A673 (cell line): ENCODE results near the gene INMT. TPM values are rescaled to one million over a fixed set of nuclear protein-coding genes. Genes with fewer than 3 reads are reported as not detected.

ENCODE experiments used
- BruUV-seq: library from RNA; stranded (reverse); fragments of 400-500 nt; replicated peaks from 2 replicates; lab custom pipeline; 2021; lab: Mats Ljungman, UMichigan
- CTCF ChIA-PET: fragments of 300-600 bp; sonication (Branson Sonifier 250); formaldehyde crosslinking; loops from one replicate; lab custom pipeline; 2022; ENCODE audit warnings: antibody characterized with exemption; lab: Charles Lee
- POLR2A ChIA-PET: fragments of 300-600 bp; sonication (Branson Sonifier 250); formaldehyde crosslinking; loops from one replicate; lab custom pipeline; 2022; ENCODE audit warnings: antibody characterized with exemption; ENCODE audit not compliant: low non-redundant PET; lab: Charles Lee
- DNase-seq: peaks from one replicate; pipeline ENCODE4 v3.0.0-alpha.2; 2015; ENCODE audit warnings: low spot score
- H3K27ac ChIP-seq: fragments of 200-600 bp; sonication (generic); 2 replicates; pipeline ENCODE4 v1.5.1; 2016; ENCODE audit warnings: mixed run types, low read depth, mild to moderate bottlenecking, mixed read lengths, antibody characterized with exemption, low read length; ENCODE audit not compliant: poor library complexity, severe bottlenecking
- H3K27me3 ChIP-seq: fragments of 200-600 bp; sonication (generic); replicated peaks from 2 replicates; pipeline ENCODE4 v1.6.1; 2017; ENCODE audit warnings: mixed run types, low read depth, mild to moderate bottlenecking, mixed read lengths, antibody characterized with exemption, low read length; ENCODE audit not compliant: insufficient read depth, poor library complexity
- H3K36me3 ChIP-seq: fragments of 200-600 bp; sonication (generic); 2 replicates; pipeline ENCODE4 v1.6.1; 2016; ENCODE audit warnings: mixed run types, mild to moderate bottlenecking, mixed read lengths, antibody characterized with exemption, low read length; ENCODE audit not compliant: insufficient read depth, poor library complexity, severe bottlenecking
- H3K4me1 ChIP-seq: fragments of 200-600 bp; sonication (generic); 2 replicates; pipeline ENCODE4 v1.6.1; 2017; ENCODE audit warnings: mixed run types, mild to moderate bottlenecking, mixed read lengths, antibody characterized with exemption, low read length; ENCODE audit not compliant: insufficient read depth, poor library complexity, severe bottlenecking
- H3K4me3 ChIP-seq: fragments of 200-600 bp; sonication (generic); 2 replicates; pipeline ENCODE4 v1.5.1; 2016; ENCODE audit warnings: low read depth, mixed run types, mild to moderate bottlenecking, mixed read lengths, low read length; ENCODE audit not compliant: poor library complexity, severe bottlenecking
- H3K9me3 ChIP-seq: fragments of 200-600 bp; sonication (generic); 2 replicates; pipeline ENCODE4 v1.6.1; 2016; ENCODE audit warnings: mixed run types, low read depth, mild to moderate bottlenecking, mixed read lengths, antibody characterized with exemption, low read length; ENCODE audit not compliant: poor library complexity, severe bottlenecking
- EZH2 ChIP-seq: fragments of 200-600 bp; sonication (generic); IDR thresholded peaks from 2 replicates; pipeline ENCODE4 v1.6.1; 2017; ENCODE audit warnings: borderline replicate concordance, low read depth, mild to moderate bottlenecking, mixed read lengths, antibody characterized with exemption, low read length; ENCODE audit not compliant: poor library complexity, severe bottlenecking
- intact Hi-C: fragments of 100-400 bp; cut with micrococcal nuclease; formaldehyde crosslinking; loops from one replicate; pipeline ENCODE4 v1.10.0; 2022; ENCODE audit not compliant: unreplicated experiment
- total RNA-seq: library from RNA; stranded (reverse); gene quantifications from 2 replicates; pipeline ENCODE4 v1.2.3, GENCODE V29; 2021
- TF ChIP-seq, protein P1 (sequence below): fragments of 300-800, 200-600 bp; sonication (generic); conservative IDR thresholded peaks from 2 replicates; pipeline ENCODE4 v1.5.1; 2017; ENCODE audit warnings: low read depth, mild to moderate bottlenecking, antibody characterized with exemption, low read length, moderate library complexity, mixed read lengths

Gene INMT
- total RNA-seq, 1 experiment from 2014 or later: 0.17 TPM

DNA sequence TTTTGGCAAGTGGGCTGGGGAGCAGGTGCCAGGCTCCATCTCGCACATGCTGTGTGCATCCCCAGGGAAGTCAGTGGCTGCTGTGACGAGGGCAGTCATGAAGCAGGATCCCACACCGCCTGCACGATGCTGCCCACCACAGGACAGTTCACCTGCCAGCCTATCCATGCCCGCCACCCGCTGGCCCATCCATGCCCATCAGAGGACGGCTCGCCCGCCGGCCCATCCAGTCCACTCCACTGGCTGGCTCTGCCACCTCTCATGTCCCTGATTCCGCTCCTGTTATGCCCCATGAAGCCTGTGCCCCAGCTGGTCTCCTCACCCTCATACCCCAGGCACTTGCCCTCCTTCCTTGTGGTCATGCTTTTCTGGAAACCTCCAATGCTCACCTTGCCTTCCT is 18.2 kb upstream of the INMT start:
- Histone ChIP-seq H3K36me3 (no peaks in the 10 kb centered on the region), H3K27me3 (peaks cover 4% of the 10 kb centered on the region), H3K9me3 (no peaks in the 10 kb centered on the region), H3K27ac (no peak overlapping the region), H3K4me3 (no peak overlapping the region), H3K4me1 (no peaks in the 10 kb centered on the region)
- no peak for DNase-seq
- ChIA-PET CTCF (no interaction called here), POLR2A (no interaction called here)
- TF ChIP-seq, protein P1, sequence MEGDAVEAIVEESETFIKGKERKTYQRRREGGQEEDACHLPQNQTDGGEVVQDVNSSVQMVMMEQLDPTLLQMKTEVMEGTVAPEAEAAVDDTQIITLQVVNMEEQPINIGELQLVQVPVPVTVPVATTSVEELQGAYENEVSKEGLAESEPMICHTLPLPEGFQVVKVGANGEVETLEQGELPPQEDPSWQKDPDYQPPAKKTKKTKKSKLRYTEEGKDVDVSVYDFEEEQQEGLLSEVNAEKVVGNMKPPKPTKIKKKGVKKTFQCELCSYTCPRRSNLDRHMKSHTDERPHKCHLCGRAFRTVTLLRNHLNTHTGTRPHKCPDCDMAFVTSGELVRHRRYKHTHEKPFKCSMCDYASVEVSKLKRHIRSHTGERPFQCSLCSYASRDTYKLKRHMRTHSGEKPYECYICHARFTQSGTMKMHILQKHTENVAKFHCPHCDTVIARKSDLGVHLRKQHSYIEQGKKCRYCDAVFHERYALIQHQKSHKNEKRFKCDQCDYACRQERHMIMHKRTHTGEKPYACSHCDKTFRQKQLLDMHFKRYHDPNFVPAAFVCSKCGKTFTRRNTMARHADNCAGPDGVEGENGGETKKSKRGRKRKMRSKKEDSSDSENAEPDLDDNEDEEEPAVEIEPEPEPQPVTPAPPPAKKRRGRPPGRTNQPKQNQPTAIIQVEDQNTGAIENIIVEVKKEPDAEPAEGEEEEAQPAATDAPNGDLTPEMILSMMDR: no peak
- TF ChIP-seq EZH2: no peak
- BruUV-seq: no TSS peak
- intact Hi-C loops: no loop called here

DNA sequence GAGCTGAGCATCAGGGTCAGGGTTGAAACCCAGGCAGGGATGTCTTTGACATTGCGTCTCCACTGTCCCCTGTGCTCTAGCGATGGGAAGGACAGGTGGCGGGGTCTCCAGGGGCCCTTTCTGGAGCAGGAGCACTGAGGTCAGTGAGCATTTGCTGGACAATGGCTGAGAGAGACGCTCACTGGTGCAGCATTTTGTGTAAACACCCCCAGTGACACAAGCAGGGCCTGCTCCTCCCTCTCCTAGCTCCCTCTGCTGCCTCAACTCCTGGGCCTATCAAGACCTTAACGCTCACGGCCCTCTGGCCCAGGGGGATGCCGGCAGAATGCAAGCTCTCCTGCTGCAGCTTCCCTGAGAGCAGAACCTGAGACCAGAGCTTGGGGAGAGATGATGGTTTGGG is 17.4 kb upstream of the INMT start:
- Histone ChIP-seq H3K9me3 (no peaks in the 10 kb centered on the region), H3K4me1 (no peaks in the 10 kb centered on the region), H3K36me3 (no peaks in the 10 kb centered on the region), H3K27me3 (no peaks in the 10 kb centered on the region), H3K4me3 (no peak overlapping the region), H3K27ac (no peak overlapping the region)
- POLR2A ChIA-PET: no interaction called here
- no peak for DNase-seq
- intact Hi-C loops: no loop called here
- TF ChIP-seq, protein P1: no peak
- no peak for TF ChIP-seq EZH2
- no TSS peak for BruUV-seq
- CTCF ChIA-PET: no interaction called here

DNA sequence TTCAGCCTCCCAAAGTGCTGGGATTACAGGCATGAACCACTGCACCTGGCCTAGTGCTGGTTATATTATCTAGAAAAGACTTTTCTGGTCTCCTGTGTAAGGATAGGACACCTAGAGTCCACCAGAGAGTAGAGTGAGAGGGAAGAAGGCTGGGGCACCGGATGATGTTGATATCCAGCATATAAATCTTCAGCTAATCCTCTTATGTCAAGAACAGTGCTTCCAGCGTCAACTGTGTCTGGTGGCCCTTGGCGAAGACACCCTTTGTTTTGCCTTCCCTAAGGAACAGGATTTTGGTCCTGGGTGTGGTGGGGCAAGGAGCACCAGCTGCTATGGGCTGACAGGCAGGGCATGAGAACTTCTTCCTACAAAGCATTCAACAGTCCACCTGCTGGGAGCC is 16.3 kb upstream of the INMT start:
- TF ChIP-seq, protein P1: no peak
- no peak for TF ChIP-seq EZH2
- Histone ChIP-seq H3K27me3 (no peaks in the 10 kb centered on the region), H3K9me3 (no peaks in the 10 kb centered on the region), H3K27ac (no peak overlapping the region), H3K36me3 (no peaks in the 10 kb centered on the region), H3K4me1 (no peaks in the 10 kb centered on the region), H3K4me3 (no peak overlapping the region)
- POLR2A ChIA-PET: no interaction called here
- no peak for DNase-seq
- BruUV-seq: no TSS peak
- CTCF ChIA-PET: interaction anchor here (0.7 kb wide), 1 partner anchor 59 kb away, joined by 15 read pairs; no protein-coding TSS in a partner anchor
- intact Hi-C loops: no loop called here
